GM18505 (cell line): ENCODE data around the gene HIPK2.
"Not testable (repeated sequence)": the region's sequence is repeated elsewhere in the genome, so short reads cannot be mapped to it uniquely, and the experiment has no call there.

Experiments
- ATAC-seq: cut with Tn5 transposase; IDR thresholded peaks from one replicate; pipeline ENCODE4 v1.9.1; 2021; ENCODE audit not compliant: unreplicated experiment
- POLR2A ChIP-seq: IDR thresholded peaks from 4 replicates; pipeline ENCODE4 v1.6.1; 2011; ENCODE audit warnings: borderline replicate concordance; ENCODE audit not compliant: insufficient read depth, insufficient read length; ENCODE audit errors: extremely low read depth

Gene HIPK2

GRCh38 chr7:139629392-139630082, 148.3 kb downstream of the HIPK2 start:
- ATAC-seq, result no peak

GRCh38 chr7:139627831-139628230, 150.0 kb downstream of the HIPK2 start:
- TF ChIP-seq POLR2A, result no peak
- ATAC-seq, result no peak

More at GRCh38 chr7:139629392-139630082, 148.3 kb downstream of the HIPK2 start:
- TF ChIP-seq POLR2A, result no peak

GRCh38 chr7:139626817-139627216, 151.0 kb downstream of the HIPK2 start:
- no peak for TF ChIP-seq POLR2A
- no peak for ATAC-seq

GRCh38 chr7:139623518-139623917, 154.3 kb downstream of the HIPK2 start:
- ATAC-seq, result no peak
- no peak for TF ChIP-seq POLR2A

- peak; percentile 64 for ATAC-seq
- no peak for TF ChIP-seq POLR2A
These were observed 157.0 kb downstream of the HIPK2 start for GRCh38 chr7:139620676-139621344.

- TF ChIP-seq POLR2A, result no peak
- no peak for ATAC-seq
These were observed 158.5 kb downstream of the HIPK2 start for GRCh38 chr7:139619367-139619657.

GRCh38 chr7:139618482-139619366, 159.1 kb downstream of the HIPK2 start:
- TF ChIP-seq POLR2A, result no peak
- ATAC-seq, result no peak

GRCh38 chr7:139617074-139617473, 160.7 kb downstream of the HIPK2 start:
- ATAC-seq, result no peak
- no peak for TF ChIP-seq POLR2A

GRCh38 chr7:139614886-139615285, 162.9 kb downstream of the HIPK2 start:
- TF ChIP-seq POLR2A, result no peak
- no peak for ATAC-seq

GRCh38 chr7:139613971-139614411, 163.8 kb downstream of the HIPK2 start:
- ATAC-seq, result no peak

GRCh38 chr7:139611556-139611955, 166.2 kb downstream of the HIPK2 start:
- ATAC-seq, result not testable (repeated sequence)

More at GRCh38 chr7:139613971-139614411, 163.8 kb downstream of the HIPK2 start:
- no peak for TF ChIP-seq POLR2A

GRCh38 chr7:139610595-139610994, 167.2 kb downstream of the HIPK2 start:
- no peak for ATAC-seq
- TF ChIP-seq POLR2A, result no peak

GRCh38 chr7:139603896-139604295, 173.9 kb downstream of the HIPK2 start:
- TF ChIP-seq POLR2A, result no peak
- ATAC-seq, result no peak
